RPMI8226 (cell line): ENCODE results near the gene DNM3.

Experiments used
- DNase-seq: peaks from one replicate; pipeline ENCODE4 v3.0.0-alpha.2; 2015

DNM3 gene

DNA sequence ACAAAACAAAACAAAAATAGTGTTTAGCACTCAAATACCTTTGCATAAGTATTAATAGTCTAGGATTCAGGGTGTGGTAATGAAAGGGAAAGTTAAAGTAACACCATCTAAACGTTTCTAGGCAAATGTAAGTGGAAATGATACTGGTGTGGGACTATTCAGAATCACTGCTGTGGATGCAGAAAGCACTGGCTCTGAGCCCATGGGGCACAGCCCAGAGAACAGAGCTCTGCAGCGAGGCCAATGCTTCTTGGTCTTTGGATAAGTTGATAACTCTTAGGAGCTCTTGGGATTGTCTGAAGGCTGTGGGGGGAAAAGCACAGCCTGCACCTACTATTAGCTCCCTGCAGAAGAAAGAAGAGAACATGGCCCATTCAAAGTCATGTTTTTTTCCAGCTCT, 21.4 kb upstream of the DNM3 start:
- no peak for DNase-seq

DNA sequence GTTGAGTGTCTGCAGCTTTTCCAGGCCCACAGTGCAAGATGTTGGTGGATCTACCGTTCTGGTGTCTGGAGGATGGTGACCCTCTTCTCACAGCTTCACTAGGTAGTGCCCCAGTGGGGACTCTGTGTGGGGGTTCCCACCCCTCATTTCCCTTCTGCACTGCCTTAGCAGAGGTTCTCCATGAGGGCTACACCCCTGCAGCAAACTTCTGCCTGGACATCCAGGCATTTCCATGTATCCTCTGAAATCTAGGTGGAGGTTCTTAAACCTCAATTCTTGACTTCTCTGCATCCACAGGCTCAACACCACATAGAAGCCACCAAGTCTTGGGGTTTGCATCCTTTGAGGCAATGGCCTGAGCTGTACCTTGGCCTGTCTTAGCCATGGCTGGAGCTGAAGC, 14.3 kb upstream of the DNM3 start:
- DNase-seq = no peak

DNA sequence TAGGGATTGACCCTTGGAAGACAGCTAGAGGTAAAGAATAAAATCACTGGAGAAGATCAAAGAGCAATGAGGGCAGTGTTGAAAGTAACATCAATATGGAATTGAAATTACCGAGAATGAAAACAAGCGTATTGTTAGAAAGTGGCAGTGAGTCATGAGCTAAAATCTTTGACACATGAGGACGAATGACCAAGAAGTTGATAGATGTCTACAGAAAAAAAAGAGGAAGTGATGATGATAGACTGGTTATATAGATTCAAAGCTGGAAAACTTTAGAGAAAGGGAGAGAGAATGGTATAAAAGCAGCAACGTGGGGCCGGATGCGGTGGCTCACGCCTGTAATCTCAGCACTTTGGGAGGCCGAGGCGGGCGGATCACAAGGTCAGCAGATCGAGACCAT, 12.5 kb upstream of the DNM3 start:
- DNase-seq = no peak

DNA sequence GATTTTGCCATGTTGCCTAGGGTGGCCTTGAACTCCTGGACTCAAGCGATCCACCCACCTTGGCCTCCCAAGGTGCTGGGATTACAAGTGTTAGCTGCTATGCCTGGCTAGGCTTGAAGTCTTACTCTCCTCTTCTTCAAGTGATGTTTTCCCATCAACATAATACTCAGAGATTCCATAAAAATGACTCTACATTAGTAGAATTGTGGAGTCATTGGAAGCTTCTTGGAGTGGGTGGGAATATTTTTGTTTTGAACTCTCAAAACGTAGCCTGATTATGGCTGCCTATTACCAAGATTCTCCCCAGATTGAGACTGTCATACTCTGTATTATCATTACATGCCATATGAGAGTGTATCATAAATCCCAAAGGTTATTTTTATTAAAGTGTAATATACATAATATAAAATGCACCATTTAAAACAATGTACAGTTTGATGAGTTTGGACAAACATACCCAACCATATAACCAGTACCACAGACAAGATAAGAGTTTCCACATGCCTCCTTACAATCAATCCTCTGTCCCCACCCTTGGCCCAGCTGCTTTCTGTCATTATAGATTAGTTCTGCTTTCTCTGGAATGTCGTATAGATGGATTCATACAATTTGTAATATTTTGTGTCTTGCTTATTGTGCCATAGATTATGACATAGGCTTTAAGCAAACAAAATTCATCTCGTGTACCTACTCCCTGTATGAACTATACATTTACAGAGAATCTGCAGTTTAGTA, 8.0 kb upstream of the DNM3 start:
- no peak for DNase-seq

DNA sequence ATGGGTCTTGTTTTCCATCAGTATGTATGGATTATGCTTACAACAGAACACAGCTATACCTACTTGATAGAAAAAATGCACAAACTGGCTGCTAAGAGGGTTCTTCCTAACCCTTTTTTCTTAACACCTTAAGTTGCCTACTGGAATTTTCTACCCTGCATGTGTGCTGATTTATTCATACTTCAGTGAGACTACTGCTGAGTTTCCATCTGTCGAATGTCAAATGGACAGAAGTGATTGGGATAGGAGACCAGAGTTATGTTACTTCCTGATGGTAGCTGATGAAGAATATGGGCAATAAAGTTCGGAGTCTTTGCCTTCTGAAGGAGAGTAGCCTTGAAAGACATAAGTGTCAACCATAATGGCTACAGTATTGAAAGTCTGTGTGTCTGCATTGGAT, 6.5 kb upstream of the DNM3 start:
- DNase-seq = no peak

DNA sequence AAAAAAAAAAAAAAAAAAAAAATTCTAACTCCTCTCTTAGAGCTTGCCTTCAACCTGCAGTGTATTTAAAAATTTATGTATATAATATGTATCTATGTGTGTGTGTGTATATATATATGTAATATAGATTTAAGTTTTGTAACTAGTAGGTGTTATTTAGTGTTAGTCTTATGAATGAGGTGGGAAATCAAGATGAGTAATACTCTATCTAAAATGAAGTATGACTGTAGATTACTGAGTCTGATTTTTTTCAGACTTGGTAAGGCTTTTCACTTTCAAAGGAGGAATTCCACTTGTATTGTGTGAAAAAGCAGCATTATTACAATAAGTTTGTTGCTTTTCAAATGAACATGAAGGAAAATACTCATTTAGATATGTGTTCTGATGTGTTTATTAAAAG, 5.4 kb upstream of the DNM3 start:
- DNase-seq = no peak

DNA sequence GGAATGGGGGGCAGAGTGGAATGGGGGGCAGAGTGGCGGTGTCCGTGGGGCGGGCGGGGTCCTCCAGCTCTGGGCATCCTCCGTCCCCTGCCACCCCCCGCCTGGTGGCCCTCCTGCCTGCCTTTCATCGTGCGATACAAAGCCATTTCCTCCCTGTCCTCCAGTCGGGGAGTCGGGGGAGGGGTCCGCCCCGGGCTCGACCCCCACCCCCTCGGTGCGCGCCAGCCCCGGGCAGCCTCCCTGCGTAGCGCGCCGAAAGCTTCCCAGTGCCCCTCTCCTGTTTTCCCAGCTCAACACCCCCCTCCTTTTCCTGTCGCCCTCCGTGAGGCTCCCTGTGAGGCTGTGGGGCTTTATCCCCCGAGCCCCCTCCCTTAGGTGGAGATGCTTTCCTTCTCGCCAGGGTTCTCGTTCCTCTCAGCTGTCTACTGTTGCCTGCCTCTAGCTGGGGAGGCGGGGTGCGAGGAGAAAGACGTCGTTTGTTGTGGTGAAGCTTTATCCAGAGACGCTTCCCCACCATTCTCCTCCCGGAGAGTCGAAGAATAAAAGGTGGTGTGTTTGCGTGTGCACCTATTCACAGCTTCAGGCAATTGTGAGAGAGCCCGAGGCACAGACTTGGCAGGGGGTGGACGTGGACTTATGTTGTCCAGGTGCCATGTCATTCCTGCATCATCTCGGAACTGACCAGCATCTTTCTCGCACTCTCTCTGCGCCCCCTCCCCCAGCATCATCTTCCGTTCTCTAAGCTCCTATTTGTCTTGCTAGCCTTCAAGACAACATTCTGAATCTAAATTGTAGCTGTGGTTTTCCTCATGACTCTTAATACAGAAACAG, 848 bp downstream of the DNM3 start:
- DNase-seq = no peak

DNA sequence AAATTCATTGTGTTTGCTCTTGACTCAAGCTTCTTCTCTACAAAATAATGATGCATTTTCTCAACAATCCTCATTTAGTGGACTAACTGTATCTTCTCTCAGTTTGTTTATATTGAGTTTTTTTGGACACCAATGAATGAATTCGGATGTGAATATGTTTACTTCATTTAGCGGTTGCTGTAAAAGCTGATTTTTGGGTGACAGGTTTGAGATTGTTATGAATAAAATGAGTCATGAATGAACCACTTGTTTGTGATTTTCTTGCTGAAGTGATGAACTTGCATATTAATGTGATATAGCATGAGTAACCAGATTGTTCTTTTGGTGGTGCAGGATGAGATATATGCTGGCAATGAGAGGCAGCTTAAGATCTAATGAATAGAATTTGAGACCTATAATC, 3.1 kb downstream of the DNM3 start:
- DNase-seq = no peak

DNA sequence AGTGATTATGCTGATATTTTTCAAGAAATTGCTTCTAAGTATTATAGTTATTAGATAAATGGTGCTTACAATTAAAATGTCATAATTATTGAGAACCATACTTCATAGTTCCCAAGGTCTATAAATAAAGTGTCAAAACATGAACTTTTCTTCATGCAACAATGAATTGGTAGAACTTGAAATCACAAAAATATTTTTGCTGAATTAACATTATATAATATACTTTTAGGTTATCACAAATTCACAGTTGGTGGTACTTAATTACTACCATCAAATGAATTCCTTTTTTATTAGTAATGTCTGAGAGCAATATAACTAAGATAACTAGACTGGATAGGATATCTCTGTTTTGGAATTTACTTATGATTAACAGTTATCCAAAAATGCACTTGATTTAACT, 4.7 kb downstream of the DNM3 start:
- DNase-seq = no peak

DNA sequence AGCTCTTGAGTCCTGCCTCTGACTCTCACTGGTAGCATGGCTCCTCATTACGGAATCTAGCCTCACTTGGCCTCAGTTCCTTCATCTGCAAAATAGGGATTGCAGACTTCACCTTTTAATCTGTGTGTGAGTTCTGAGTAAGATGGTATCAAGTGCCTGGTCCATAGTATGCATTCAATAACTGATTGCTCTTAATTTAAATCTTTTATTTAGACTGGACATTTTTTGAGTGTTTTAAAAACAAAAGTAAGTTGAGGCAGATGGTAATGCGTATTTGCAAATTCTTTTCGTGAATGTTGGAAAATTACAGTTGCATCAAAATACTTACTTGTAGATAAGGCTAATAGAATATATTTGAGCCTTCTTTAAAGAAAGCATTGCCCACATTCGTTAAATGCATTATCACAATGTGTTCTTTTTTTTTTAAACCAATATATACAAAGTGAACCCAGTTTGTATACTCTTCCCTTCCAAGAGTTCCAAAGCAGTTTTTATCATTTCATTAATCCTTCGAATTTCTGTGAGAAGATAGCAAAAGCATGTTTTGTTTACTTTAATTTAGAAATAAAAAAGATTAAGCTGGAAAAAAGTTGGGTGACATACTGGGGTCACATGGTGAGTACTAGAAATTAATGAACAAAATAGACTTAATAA, 8.1 kb downstream of the DNM3 start:
- DNase-seq = no peak

DNA sequence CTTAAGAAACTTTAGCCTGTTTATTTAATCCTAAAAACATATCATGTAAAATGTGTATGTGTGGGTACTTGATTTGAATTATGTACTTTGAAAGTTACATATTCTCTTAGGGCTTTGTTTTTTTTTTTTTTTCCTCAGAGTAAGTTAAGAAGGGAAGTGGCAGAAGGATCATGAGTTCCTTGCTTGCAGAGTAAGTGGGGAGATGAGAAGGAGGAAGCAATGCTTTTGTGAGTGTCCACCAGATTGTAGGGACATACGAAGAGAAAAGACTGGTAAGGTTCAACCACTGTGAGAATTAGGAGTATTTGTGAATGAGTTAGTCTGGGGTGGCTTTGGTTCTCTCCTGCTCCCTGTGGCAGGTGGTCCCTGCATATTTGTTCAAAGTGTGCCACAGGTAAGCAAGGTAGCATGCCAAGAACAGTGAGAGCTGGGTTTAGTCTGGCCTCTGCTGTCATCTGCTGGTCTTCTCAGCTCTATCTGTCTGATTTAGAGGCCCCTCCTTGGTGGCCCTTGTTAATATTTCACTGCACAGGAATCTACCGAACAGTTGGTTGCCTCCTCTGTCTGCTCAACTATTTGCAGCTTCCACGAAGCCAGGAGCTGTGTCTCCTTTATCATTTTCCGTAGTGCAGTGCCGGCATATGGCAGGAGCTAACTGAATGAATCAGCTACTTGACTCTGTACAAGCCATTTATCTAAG, 9.5 kb downstream of the DNM3 start:
- no peak for DNase-seq

DNA sequence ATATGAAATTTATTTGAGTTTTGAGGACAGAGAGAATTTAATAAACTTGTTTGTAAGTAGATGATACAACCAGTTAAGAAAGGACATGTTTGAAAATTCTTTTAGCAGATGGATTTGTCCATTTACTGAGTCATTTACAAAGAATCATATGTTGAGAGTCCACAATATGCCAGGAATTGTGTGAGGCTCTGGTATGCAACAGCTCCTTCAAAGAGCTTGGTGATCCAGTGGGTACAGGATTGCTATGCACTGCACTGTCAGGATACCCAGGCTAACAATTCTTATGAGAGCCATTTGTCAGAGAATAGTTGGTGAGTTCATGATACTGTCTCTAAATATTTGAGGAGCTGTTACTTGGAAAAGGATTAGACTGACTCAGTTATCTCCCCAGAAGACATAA, 11.0 kb downstream of the DNM3 start:
- no peak for DNase-seq

DNA sequence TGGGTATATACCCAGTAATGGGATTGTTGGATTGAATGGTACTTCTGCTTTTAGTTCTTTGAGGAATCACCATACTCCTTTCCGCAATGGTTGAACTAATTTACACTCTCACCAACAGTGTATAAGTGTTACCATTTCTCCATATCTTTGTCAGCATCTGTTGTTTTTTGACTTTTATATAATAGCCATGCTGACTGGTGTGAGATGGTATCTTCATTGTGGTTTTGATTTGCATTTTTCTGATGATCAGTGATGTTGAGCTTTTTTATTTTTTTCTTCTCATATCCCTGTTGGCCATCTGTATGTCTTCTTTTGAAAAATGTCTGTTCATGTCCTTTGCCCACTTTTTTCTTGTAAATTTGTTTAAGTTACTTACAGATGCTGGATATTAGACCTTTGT, 14.1 kb downstream of the DNM3 start:
- DNase-seq = no peak

DNA sequence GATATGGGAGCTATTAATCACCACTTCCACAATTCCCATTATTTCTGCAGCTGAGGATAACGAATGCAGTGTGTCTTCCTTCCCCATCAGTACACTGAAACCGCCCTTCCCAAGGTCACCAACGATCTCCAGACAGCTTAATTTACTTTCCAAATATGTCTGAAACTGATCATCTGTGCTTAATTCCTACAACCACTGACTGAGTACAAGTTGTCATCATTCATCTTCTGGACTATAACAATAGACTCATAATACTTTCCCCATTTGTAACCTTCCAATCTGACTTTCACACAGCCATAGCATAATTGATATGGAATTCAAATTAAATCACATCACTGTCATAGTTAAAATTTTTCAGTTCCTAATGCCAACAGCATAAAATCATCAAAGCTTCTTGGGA, 17.4 kb downstream of the DNM3 start:
- no peak for DNase-seq

DNA sequence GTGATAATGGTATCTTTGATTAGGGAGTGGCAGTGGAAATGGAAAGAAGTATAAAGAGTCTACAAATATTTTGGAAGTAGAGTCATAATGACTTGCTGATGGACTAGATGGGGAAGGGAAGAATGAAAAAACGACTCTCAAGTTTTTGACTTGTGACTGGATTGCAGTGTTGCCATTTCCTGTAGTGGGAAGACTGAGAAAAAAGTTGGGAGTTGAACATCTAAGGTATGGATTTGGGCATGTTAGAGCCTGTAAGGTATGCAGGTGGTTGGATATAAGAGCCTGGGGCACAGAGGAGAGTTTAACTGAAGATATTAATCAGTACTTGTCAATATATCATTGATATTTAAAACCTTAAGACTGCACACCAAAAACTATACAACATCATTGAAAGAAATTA, 19.4 kb downstream of the DNM3 start:
- DNase-seq = no peak

DNA sequence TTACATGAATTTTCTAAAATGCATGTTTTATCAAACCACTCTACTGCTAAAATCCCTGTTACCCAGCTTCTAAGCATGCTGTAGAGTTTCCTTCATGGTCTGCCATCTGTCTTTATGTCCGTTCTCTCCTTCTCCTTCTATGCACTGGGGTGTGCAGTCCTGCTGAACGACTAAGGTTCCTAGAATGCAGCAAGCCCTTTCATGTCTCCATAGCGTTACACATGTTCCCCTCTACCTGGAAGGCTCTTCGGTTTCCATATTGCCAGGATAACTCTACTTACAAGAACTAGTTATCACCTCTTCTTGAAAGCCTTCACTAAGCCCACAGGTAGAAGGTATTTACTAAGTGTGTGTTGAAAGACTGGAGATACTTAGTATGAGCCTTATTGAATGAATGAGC, 22.2 kb downstream of the DNM3 start:
- DNase-seq = no peak

DNA sequence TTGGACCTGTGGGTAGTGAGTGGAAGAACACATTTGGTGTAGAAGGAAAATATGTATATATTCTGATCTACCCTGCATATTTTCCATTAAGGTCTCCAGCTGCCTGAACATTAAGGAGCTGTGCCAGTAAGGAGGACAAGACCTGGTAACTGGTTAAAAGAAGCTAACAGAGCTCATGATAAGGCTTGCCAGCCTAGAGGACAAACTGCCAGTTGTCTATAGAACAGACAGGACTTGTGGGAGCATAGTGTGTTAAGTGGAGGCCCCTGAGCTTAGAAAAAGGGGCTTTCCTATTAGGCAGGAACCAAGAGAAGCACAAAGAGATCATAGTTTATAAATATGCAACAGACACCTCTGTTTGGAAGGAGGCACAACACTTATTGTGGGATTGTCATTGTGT, 23.0 kb downstream of the DNM3 start:
- no peak for DNase-seq

DNA sequence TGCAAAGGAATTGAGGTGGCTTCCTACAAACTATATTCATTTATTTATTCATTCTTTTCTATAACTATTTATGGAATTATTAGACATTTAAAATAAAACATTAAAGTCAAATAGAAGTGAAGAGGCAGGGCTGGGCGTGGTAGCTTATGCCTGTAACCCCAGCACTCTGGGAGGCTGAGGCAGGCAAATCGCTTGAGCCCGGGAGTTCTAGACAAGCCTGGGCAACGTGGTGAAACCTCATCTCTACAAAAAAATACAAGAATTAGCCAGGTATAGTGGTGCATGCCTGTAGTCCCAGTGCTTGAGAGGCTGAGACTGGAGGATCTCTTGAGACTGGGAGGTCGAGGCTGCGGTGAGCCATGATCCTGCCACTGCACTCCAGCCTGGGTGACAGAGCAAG, 23.8 kb downstream of the DNM3 start:
- DNase-seq = no peak

DNA sequence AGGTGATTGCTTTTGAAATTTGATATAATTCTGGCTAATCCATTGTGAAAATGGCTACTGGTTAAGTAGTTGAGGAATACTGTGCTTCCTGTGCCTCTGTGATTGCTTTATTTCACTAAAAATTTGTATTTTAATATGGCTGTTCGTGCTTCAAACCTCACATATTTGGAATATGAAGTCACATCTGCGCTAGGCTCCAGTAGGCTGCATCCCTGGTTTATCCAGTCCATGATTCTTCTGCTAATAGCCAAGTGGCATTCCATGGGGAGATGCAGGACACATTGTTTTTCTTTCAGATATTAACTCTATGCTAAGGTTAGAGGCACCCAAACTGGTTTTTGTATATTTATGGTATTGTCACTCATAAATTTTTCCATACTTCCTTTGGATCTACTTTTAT, 25.9 kb downstream of the DNM3 start:
- DNase-seq = no peak

DNA sequence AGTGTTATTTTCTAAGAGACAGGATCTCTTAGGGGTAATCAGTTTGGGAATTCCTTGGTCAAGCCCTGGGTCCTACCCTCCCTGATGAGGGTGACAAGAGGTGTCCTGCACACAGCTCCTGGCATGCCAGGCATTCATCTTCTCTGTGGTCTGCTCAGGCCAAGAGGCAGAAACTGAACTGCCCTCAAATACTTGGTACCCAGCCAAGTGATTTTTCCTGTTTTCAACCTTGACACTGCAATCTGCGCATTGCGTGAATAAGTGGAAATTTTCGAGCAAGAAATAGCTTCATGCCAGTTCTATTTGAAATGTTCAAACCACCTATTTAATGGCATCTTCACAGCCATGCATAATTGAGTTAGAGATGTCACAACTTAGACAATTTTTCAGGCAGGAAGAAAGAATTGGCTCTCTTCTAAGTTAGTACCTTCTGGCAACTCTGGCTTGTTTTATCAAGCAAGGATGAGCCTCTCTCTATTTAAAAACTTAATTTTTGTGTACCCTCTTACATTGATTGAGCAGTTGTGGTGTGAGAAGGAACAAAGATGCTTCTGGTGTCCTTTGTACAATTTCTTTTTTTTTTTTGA, 27.0 kb downstream of the DNM3 start:
- DNase-seq = peak; percentile 83

DNA sequence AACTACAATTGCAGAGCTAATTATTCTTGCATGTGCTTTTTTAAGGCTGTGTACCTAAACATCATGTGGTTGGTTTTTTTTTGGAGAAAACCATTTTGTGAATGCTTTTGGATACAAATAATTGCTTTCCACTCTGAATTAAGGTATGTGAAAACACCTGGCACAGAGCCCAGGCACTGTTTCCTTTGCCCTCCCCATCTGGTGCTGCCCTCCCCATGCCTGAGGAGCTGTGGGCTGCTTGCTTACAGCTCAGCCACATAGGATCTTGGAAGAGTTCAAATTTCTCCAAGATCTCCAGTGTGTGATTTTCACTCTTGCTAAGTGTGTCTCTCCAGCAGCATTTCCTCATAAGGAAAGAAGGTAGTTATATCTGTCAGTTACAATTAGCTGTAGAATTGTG, 27.8 kb downstream of the DNM3 start:
- peak; percentile 66 for DNase-seq

DNA sequence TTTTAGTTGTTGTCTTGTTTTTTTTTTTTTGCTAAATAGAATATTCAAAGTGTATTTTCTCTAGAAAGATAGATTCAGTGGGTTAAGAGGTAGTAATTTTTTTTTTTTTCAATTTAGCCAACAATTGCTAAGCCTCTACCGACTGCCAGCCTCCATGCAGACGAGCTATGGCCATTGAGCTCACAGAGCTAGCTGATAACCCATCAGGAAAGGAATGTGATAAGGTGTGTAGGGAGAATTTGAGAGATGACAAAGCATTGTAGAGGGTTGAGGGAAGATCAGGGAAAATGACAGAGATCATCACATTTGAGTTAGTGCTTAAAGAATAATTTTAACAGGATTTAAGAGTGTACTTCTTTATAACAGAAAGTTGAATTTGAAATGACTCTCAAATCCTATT, 30.6 kb downstream of the DNM3 start:
- DNase-seq = no peak

DNA sequence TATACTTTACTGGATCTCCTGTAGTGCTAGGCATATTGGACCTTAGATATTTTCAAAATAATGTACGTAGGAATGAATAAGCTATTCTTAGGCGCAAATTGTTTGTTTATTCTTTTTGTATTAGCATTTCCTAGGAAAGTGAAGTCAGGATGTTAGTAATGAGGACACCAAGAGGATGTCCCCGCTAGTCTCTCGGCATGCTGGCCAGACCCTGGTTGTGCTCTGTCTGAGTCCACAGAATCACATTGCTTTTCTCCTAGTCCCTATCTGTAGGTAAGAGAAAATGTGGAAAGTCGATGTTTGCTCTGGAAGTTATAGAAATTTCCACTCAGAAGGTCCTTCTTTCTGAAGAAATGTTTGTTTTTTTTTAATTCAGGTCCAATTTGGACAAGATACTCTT, 31.1 kb downstream of the DNM3 start:
- no peak for DNase-seq
